SK-N-SH treated with all-trans-retinoic acid at 6 μM for 48 hours (cell line): Measurements from ENCODE around the gene FCSK.

ENCODE experiments used
- ATAC-seq: fragments of 200-7000 bp; cut with Tn5 transposase; 3 replicates; pipeline ENCODE4 v1.9.1; 2020; ENCODE audit warnings: mild to moderate bottlenecking, moderate library complexity
- ARNTL ChIP-seq: fragments of 450-650 bp; formaldehyde crosslinking; IDR thresholded peaks from 2 replicates; pipeline ENCODE4 v1.5.0; 2020; ENCODE audit warnings: low read depth, mild to moderate bottlenecking, moderate library complexity, borderline replicate concordance
- CSRNP3 ChIP-seq: fragments of 250-450 bp; sonication (Bioruptor Pico); IDR thresholded peaks from 2 replicates; pipeline ENCODE4 v1.5.1; 2021; ENCODE audit warnings: mild to moderate bottlenecking, moderate library complexity
- GLIS3 ChIP-seq: fragments of 250-450 bp; sonication (Bioruptor Pico); IDR thresholded peaks from 2 replicates; pipeline ENCODE4 v1.5.0; 2020; ENCODE audit warnings: mild to moderate bottlenecking, moderate library complexity
- ISL1 ChIP-seq: fragments of 250-450 bp; sonication (Bioruptor Pico); IDR thresholded peaks from 2 replicates; pipeline ENCODE4 v2.1.2; 2022; ENCODE audit warnings: mild to moderate bottlenecking, moderate library complexity
- OSR1 ChIP-seq: fragments of 250-450 bp; sonication (Bioruptor Pico); IDR thresholded peaks from 2 replicates; pipeline ENCODE4 v1.8.0; 2022; ENCODE audit warnings: moderate library complexity, mild to moderate bottlenecking, inconsistent platforms
- POU6F1 ChIP-seq: fragments of 250-450 bp; sonication (Bioruptor Pico); IDR thresholded peaks from 2 replicates; pipeline ENCODE4 v1.8.0; 2021; ENCODE audit warnings: low read depth, mild to moderate bottlenecking, moderate library complexity, borderline replicate concordance
- PPARA ChIP-seq: fragments of 250-450 bp; sonication (Bioruptor Pico); IDR thresholded peaks from 2 replicates; pipeline ENCODE4 v1.5.0; 2020; ENCODE audit warnings: mild to moderate bottlenecking, borderline replicate concordance
- RARB ChIP-seq: fragments of 250-450 bp; sonication (Bioruptor Pico); IDR thresholded peaks from 2 replicates; pipeline ENCODE4 v1.8.0; 2021; ENCODE audit warnings: mild to moderate bottlenecking, moderate library complexity
- SNAI2 ChIP-seq: fragments of 250-450 bp; sonication (Bioruptor Pico); IDR thresholded peaks from 2 replicates; pipeline ENCODE4 v1.5.0; 2020; ENCODE audit warnings: mild to moderate bottlenecking, moderate library complexity
- TCF4 ChIP-seq: fragments of 250-450 bp; sonication (Bioruptor Pico); IDR thresholded peaks from 2 replicates; pipeline ENCODE4 v1.8.0; 2021; ENCODE audit warnings: mild to moderate bottlenecking, moderate library complexity, borderline replicate concordance
- TOX ChIP-seq: fragments of 250-450 bp; sonication (Bioruptor Pico); IDR thresholded peaks from 2 replicates; pipeline ENCODE4 v1.8.0; 2021; ENCODE audit warnings: mild to moderate bottlenecking, moderate library complexity, borderline replicate concordance
- TSHZ2 ChIP-seq: fragments of 250-450 bp; sonication (Bioruptor Pico); IDR thresholded peaks from 2 replicates; pipeline ENCODE4 v1.5.0; 2020; ENCODE audit warnings: mild to moderate bottlenecking, moderate library complexity
- ZC3H10 ChIP-seq: fragments of 250-450 bp; sonication (Bioruptor Pico); IDR thresholded peaks from 2 replicates; pipeline ENCODE4 v1.5.1; 2021; ENCODE audit warnings: mild to moderate bottlenecking, moderate library complexity
- ZFP3 ChIP-seq: fragments of 250-450 bp; sonication (Bioruptor Pico); IDR thresholded peaks from 2 replicates; pipeline ENCODE4 v1.5.0; 2020; ENCODE audit warnings: mild to moderate bottlenecking, moderate library complexity
- ZFP30 ChIP-seq: fragments of 450-650 bp; formaldehyde crosslinking; IDR thresholded peaks from 2 replicates; pipeline ENCODE4 v1.5.0; 2022; ENCODE audit warnings: mild to moderate bottlenecking, moderate library complexity
- ZNF565 ChIP-seq: fragments of 450-650 bp; formaldehyde crosslinking; conservative IDR thresholded peaks from 2 replicates; pipeline ENCODE4 v1.5.0; 2020; ENCODE audit warnings: low read depth, mild to moderate bottlenecking, moderate library complexity
- ZNF70 ChIP-seq: fragments of 450-650 bp; formaldehyde crosslinking; IDR thresholded peaks from 2 replicates; pipeline ENCODE4 v1.5.0; 2020; ENCODE audit warnings: mild to moderate bottlenecking, moderate library complexity
- ZNF8 ChIP-seq: fragments of 450-650 bp; formaldehyde crosslinking; IDR thresholded peaks from 2 replicates; pipeline ENCODE4 v1.5.0; 2020; ENCODE audit warnings: mild to moderate bottlenecking, moderate library complexity
- TF ChIP-seq, protein P1 (sequence below): fragments of 250-450 bp; sonication (Bioruptor Pico); IDR thresholded peaks from 2 replicates; pipeline ENCODE4 v1.5.1; 2020; ENCODE audit warnings: low read depth, mild to moderate bottlenecking, moderate library complexity
- TF ChIP-seq, protein P2 (sequence below): fragments of 250-450 bp; sonication (Bioruptor Pico); IDR thresholded peaks from 2 replicates; pipeline ENCODE4 v1.8.0; 2020; ENCODE audit warnings: mild to moderate bottlenecking, moderate library complexity, borderline replicate concordance

FCSK gene

GRCh38 chr16:70527315-70527996 lies 73.1 kb downstream of the FCSK start:
- ATAC-seq = no peak
- TF ChIP-seq TCF4 (CRISPR knock-in tag) (no peak), CSRNP3 (CRISPR knock-in tag) (no peak), SNAI2 (CRISPR knock-in tag) (no peak), ZNF70 (no peak), GLIS3 (CRISPR knock-in tag) (no peak), ZC3H10 (CRISPR knock-in tag) (no peak), ISL1 (no peak), POU6F1 (CRISPR knock-in tag) (no peak), TSHZ2 (CRISPR knock-in tag) (no peak), RARB (CRISPR knock-in tag) (no peak), ARNTL (CRISPR knock-in tag) (no peak), TOX (CRISPR knock-in tag) (no peak), ZFP3 (no peak), OSR1 (CRISPR knock-in tag) (no peak)
- TF ChIP-seq, protein P1, sequence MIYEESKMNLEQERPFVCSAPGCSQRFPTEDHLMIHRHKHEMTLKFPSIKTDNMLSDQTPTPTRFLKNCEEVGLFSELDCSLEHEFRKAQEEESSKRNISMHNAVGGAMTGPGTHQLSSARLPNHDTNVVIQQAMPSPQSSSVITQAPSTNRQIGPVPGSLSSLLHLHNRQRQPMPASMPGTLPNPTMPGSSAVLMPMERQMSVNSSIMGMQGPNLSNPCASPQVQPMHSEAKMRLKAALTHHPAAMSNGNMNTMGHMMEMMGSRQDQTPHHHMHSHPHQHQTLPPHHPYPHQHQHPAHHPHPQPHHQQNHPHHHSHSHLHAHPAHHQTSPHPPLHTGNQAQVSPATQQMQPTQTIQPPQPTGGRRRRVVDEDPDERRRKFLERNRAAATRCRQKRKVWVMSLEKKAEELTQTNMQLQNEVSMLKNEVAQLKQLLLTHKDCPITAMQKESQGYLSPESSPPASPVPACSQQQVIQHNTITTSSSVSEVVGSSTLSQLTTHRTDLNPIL = no peak
- TF ChIP-seq, protein P2, sequence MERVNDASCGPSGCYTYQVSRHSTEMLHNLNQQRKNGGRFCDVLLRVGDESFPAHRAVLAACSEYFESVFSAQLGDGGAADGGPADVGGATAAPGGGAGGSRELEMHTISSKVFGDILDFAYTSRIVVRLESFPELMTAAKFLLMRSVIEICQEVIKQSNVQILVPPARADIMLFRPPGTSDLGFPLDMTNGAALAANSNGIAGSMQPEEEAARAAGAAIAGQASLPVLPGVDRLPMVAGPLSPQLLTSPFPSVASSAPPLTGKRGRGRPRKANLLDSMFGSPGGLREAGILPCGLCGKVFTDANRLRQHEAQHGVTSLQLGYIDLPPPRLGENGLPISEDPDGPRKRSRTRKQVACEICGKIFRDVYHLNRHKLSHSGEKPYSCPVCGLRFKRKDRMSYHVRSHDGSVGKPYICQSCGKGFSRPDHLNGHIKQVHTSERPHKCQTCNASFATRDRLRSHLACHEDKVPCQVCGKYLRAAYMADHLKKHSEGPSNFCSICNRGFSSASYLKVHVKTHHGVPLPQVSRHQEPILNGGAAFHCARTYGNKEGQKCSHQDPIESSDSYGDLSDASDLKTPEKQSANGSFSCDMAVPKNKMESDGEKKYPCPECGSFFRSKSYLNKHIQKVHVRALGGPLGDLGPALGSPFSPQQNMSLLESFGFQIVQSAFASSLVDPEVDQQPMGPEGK = no peak

GRCh38 chr16:70529051-70529777 lies 74.8 kb downstream of the FCSK start:
- peak; percentile 67 for ATAC-seq
- TF ChIP-seq RARB (CRISPR knock-in tag) (no peak), OSR1 (CRISPR knock-in tag) (no peak), ZNF8 (CRISPR knock-in tag) (no peak), SNAI2 (CRISPR knock-in tag) (no peak), TOX (CRISPR knock-in tag) (no peak), POU6F1 (CRISPR knock-in tag) (no peak), PPARA (CRISPR knock-in tag) (no peak), CSRNP3 (CRISPR knock-in tag) (no peak), ISL1 (no peak), ZFP30 (CRISPR knock-in tag) (no peak), ZFP3 (no peak), ZNF565 (no peak)
- TF ChIP-seq, protein P2 = no peak
